HG02759 (cell line): ENCODE results near the gene TEAD3.

Source experiments
- ATAC-seq: cut with Tn5 transposase; IDR thresholded peaks from one replicate; pipeline ENCODE4 v1.9.1; 2021; ENCODE audit warnings: mild to moderate bottlenecking, moderate library complexity; ENCODE audit not compliant: unreplicated experiment

Gene TEAD3

DNA sequence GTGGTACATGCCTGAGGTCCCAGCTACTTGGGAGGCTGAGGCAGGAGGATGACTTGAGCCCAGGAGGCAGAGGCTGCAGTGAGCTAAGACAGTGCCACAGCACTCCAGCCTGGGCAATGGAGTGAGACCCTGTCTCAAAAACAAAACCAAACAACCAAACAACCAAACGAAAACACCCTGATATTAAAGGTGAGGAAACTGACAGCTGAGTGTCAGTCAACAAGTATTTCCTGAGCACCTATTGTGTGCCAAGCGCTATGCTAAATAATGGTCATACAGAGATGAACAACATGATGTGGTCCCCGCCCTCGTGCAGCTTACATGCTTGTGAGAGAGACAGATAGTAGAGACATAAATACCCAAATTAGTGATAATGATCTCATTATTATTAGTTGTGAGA is 17.7 kb upstream of the TEAD3 start:
- no peak for ATAC-seq

DNA sequence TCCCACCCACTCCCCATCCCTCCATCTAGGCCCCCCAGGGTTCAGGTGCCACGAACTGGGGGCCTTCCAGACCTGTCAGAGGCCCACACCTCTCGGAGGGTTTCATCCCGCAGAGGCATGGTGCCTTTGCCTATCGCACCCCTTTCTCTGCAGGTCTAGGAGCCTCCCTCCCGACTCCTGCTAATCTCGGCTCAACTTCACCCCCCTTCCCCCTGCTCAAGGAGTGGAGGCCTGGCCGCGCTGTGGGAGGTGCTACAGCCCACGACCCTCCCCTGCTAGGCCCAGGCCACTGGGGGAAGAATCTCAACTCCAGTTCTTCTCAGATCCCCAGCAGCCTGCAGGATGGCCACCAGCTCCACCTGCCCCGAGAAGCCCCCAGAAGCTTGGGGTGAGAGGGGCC is 15.9 kb upstream of the TEAD3 start, which contains the start of gene TULP1:
TULP1 (minus strand) TSS at position 157 of the 400 bp plus-strand sequence; CDS start at position 119, 38 bp downstream.
- ATAC-seq, result no peak

DNA sequence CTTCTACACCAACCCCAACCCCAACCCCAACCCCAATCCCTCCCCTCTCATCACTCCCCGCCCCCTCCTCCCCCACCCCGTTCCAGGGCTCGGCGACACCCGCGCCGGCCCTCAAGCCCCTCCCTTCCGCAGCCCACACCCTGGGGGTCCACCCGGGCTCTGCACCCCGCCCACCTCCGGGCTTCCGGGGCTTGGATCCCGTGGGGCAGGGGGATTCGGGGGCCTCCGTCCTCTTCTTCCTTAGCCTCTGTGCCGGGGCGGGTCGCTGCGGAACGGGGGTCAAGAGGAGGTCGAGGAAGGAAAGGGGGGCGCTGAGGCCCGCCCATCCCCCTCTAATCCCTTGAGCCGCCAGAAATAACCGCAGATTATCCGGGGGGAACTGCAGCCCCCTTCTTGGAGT is 15.1 kb upstream of the TEAD3 start:
- no peak for ATAC-seq

- ATAC-seq, result no peak
These were observed 14.7 kb upstream of the TEAD3 start for GRCh38 chr6:35511562-35511941.

DNA sequence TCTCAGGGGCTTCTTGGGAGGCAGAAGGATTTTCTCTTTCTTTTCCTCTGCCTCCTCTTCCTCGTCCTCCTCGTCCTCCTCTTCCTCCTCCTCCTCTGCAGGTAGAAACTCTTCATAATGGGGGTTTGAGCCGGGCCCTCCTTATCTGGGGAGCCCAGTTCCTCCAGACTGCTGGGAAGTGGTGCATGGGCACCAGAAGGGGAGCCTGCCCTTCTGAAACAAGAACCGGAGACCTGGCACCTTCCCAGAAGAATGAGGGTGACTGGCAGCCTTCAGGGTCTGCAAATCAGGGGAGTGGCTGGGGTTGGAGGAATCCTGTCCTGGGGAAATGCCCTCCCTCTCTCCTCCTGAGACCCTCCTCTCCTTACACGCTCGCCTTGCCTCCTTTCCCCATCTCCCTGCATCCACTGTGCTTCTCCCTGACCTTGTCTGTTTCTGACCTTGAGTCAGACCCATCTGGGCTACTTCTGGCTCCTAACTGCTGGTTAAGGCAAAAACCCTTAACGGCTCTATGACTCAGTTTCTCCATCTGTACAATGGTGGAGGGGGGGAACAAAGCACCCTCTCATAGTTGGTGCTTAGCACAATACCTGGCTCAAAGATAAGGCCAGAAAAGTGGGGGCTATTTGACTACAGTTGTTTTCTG is 14.2 kb upstream of the TEAD3 start:
- no peak for ATAC-seq

DNA sequence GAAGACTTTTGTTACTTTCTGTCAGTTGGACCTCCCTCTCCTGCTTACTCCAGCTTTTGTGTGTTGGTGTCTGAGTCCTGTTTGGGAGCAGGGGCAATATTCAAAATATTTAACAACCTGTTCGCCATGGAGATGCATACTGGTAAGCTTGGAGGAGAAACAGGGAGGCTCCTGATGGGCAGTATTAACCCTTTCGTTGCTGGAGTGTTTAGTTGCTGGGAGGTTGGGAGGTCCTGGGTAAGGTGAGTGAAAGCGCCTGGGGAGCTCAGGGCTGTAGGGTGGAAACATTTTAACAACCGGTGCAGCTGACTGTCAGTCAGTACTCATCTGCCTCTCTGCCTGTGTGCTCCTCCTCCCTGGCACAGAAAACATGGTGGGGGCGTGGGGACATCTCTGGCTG is 11.7 kb upstream of the TEAD3 start:
- ATAC-seq, result no peak

GRCh38 chr6:35508027-35508426 is 11.1 kb upstream of the TEAD3 start:
- no peak for ATAC-seq

DNA sequence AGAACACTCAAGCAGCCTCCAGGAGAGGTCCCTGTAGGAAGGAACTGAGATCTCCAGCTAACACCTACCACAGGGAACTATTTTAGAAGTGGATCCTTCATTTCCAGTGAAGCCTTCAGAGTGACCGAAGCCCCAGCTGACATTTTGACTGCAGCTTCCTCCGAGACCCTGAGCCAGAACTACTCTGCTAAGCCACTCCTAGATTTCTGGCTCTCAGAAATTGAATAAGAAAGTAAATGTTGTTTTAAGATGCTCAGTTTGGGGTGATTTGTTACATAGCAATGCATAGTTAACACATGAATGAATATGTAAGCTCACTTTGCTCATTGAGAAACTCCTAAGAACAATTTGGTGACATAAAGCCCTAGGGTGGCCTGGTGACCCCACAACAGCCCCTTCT is 10.3 kb upstream of the TEAD3 start:
- ATAC-seq, result no peak

DNA sequence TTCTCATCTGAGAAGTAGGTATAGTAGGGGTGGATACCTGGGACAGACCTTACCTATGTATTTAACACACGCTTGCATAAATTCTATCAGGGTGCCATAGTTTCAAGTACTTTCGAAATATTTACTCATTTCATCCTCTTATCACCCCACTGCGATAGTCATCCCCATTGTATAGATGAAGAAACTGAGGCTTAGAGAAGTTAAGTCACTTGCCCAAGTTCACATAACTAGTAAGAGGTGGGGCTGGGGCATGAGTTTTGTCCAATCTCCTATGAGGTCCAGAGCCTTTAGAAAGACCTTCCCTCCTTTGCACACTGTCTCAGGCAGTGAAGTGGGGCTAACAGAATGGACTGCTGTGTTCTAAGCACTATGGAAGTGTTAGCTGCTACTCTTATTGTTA is 9.7 kb upstream of the TEAD3 start:
- no peak for ATAC-seq

- no peak for ATAC-seq
These were observed 9.1 kb upstream of the TEAD3 start for GRCh38 chr6:35505999-35506412.

GRCh38 chr6:35503534-35503933 is 6.7 kb upstream of the TEAD3 start:
- ATAC-seq, result no peak

- ATAC-seq, result no peak
These were observed 4.9 kb upstream of the TEAD3 start for GRCh38 chr6:35501784-35502183.

DNA sequence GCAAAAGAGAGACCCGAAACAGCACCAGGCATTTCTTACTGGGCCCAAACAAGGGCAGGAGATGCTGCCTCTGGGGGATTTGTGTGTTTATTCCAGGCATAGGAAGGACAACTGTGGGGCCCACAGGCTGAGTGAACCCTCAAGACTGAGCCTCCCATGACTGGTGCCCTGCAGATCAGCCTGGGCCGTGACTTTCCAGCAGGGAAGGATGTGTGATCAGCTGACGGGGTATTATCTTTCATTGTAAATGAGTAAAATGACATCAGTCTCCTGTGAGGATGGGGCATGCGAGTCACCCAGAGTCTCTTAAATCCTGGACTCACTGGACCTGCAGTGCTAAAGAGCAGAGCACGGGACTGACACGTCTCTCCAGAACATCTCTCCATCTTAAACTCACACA is 3.9 kb upstream of the TEAD3 start:
- ATAC-seq, result no peak

DNA sequence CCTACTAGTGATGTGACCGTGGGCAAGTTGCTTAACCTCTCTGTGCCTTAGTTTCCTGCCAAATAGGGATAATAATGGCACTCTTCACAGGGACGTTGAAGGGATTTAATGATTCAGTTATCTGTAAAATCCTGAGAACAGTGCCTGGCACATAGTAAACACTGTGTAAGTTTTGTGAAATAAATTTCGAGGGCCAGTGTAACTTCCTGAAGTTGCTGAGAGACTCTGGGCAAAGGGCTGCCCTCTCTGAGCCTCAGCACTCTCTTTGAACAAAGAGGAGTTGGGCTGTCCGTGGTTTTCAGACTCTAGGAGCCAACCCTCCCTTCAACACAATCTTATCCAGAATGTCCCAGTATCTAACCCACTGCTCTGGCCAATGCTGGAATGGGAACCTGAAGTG is 2.5 kb upstream of the TEAD3 start:
- ATAC-seq, result no peak

DNA sequence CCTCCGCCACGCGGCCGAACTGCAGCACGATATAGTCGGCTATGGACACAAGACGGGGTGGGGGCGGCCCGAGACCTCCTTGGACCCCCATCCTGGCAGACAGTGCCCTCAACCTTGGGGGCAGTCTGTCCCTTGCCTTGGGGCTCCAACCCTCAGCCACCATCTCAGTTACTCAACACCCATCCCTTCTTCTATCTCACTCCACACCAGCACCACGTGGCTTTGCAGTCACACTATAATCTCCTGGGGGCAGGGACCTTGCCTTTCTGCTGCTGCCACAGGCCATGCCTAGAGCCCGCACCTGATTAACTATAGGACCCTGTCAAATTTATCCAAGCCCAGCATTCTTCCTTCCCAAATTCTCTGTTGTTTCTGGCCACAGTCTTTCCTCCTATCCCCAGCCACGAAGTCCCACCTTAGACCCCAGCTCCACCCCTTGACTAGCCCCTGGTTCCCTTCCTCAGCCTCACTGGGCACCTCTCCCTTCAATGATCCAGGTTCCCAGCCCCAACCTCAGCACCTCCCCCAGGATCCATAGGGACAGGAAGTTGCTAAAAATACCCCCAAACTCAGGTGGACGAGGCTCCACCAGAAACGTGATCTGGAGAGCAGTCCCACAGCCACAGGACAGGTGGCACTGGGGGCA is 1.7 kb upstream of the TEAD3 start:
- no peak for ATAC-seq

DNA sequence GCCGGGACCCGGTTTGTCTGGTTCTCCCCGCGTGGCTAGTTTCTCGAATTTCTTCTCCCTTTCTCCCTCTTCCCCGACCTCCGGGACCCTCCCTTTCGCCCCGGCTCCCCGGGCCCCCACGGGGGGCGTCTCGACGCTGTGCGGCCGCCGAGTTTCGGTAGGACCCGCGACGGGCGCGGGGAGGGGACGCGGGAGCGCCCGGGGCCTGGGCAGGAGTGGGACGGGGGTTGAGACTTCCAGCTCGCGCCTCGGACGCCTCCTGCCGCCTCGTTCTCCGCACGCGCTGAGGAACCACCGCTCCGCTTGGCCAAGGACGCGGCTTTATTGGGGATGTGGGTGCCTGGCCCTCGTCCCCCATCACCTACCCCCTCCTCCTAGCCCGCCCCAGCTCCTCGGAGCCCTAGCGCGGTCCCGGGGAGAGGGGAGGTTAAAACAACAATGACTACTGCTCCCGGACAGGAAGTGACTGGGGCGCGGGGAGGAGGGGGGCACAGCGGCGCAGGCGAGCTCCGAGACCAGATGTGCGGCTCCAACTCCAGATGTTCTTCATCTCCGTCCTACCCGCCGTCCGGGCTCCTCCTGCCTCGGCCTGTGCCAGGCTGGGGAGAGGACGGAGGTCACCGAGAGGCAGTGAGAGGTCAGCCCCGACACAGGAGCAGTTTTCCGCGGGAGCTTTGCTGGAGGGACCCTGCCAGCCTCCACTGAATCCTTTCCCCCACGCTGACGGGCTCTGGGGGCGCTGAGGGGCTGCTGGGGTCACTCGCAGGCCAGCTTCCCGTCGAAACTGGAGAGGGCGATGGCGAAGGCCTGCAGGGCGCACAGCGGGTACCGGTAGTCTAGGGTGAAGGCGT is 917 bp upstream of the TEAD3 start:
- peak; percentile 25 for ATAC-seq

DNA sequence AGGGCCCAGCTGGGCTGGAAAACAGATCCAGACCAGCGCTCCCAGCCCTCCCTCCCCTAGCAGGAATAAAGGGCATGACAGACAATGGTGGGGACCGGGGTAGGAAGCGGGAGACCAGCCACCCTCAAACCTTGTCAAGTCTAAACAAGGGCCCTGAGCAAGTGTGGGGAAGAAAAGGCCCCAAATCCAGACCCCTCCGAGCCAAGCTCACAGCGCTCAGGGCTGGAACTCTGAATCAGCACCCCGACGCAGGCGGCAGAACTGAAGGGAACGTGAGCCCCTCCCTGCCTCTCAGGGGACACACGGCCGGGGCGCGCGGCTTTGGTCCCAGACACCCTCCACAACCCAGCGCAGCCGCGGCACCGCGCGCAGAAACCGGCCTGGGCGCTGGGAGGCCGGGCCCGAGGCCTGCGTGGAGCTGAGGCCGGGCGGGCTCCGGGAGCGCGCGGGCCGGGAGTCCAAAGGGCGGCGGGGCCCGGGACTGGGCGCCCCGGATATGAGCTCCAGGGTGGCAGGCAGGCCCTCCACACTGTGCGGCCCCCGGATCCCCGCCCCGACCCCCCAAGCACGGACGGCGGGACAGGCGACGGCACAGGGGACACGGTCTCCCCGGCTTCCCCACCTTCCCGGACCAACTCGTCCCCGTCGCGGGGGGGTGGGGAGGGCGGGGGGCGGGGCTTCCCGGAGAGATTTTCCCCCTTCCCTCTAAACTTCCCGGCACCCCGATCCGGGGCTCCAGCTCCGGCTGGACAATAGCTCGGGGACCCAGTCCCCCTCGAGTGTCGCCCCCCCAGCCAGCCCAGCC is 641 bp downstream of the TEAD3 start:
- no peak for ATAC-seq

DNA sequence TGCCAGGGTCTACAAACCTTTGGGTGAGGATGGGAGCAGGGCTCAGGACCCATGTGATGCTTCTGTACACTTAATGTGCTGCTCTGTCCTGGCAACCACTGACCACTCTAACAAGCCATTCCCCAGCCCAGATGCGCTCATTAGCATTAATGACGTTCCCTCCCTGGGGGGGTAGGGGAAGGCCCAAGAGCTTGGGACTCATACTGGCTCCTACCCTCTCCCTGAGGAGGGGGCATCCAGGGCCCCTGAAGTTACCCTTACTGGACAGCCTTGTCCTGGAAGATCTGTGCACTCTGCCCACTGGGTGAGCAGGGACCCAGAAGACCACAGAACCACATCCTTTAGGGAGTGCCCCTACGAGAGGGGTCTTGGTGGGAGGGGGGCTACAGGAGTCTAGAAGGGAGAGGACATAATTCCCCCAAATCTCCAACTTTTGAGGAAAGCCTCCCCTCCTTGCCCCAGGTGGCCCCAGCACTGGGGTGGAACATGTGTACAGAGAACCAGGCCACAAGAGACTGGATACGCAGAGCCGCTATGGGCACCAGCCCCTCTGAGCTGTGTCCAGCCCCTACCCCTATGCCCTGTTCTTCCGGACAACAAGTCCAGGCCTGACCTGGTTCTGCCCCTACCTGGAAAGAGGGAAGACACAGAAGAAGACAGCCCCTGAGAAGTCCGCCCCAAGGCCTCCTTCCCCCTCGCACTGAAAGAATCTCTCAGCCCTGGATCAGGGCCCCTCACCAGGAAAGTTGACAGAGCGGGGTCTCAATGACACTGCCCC is 1.4 kb downstream of the TEAD3 start:
- no peak for ATAC-seq

DNA sequence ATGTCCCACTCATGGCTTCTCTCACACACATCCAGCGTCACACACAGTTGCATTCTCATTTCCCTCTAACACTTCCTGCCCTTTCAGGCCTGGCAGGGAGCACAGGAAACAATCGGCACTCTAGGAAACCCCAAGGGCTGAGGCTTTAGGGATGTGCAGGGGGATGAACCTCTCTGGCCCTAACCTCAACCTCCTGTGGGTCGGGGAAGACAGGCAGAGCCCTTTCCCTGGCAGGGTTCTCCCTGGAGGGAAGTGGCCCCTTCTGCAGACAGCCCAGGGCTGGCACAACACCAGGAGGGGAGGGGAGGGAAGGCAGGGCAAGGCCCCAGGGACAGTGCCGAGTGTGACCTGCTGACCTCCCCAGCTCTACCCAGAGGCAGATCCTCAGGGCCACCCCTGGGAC is 2.7 kb downstream of the TEAD3 start:
- ATAC-seq, result no peak

GRCh38 chr6:35493307-35493983 is 3.4 kb downstream of the TEAD3 start:
- no peak for ATAC-seq
